NCI-H510A (cell line): ENCODE measurements around the gene TECR.
A peak's percentile ranks its signal among the peaks of the same experiment; 100 is the strongest.
"Not testable (repeated sequence)": the region's sequence is repeated elsewhere in the genome, so short reads cannot be mapped to it uniquely, and the experiment has no call there.

Source experiments
- DNase-seq: peaks from one replicate; lab custom pipeline; 2025; lab: John Stamatoyannopoulos, UW

Gene TECR

GRCh38 chr19:14561249-14561648, 31.9 kb downstream of the TECR start:
- DNase-seq: no peak

- no peak for DNase-seq
These were observed 32.5 kb downstream of the TECR start for GRCh38 chr19:14561847-14562351.

GRCh38 chr19:14562660-14563589, 33.5 kb downstream of the TECR start:
- no peak for DNase-seq

GRCh38 chr19:14563590-14563926, 34.2 kb downstream of the TECR start:
- no peak for DNase-seq

GRCh38 chr19:14563989-14564651, 34.7 kb downstream of the TECR start:
- DNase-seq: no peak

GRCh38 chr19:14564652-14565297, 35.4 kb downstream of the TECR start:
- DNase-seq: not testable (repeated sequence)

GRCh38 chr19:14565298-14565679, 35.9 kb downstream of the TECR start:
- DNase-seq: no peak

- no peak for DNase-seq
These were observed 36.6 kb downstream of the TECR start for GRCh38 chr19:14565765-14566711.

GRCh38 chr19:14566712-14567077, 37.3 kb downstream of the TECR start:
- DNase-seq: no peak

- no peak for DNase-seq
These were observed 37.7 kb downstream of the TECR start for GRCh38 chr19:14567079-14567478.

GRCh38 chr19:14570864-14571527, 41.6 kb downstream of the TECR start:
- DNase-seq: no peak

GRCh38 chr19:14571695-14572490, 42.5 kb downstream of the TECR start, which contains the start of gene NDUFB7:
Gene NDUFB7, minus strand, starts transcription at chr19:14572066. Its CDS starts 66 bp downstream, at chr19:14572000.
- peak; percentile 95 for DNase-seq

GRCh38 chr19:14575428-14575980, 46.1 kb downstream of the TECR start:
- no peak for DNase-seq

GRCh38 chr19:14576363-14576762, 47.0 kb downstream of the TECR start:
- no peak for DNase-seq

GRCh38 chr19:14577264-14577663, 47.9 kb downstream of the TECR start:
- DNase-seq: no peak

GRCh38 chr19:14577885-14578427, 48.6 kb downstream of the TECR start:
- DNase-seq: no peak

- DNase-seq: no peak
These were observed 51.3 kb downstream of the TECR start for GRCh38 chr19:14580623-14581237.

GRCh38 chr19:14582894-14583340, 53.5 kb downstream of the TECR start, which contains the start of gene CLEC17A:
Gene CLEC17A, plus strand, starts transcription at chr19:14583084. Its CDS starts 77 bp downstream, at chr19:14583161.
- no peak for DNase-seq

GRCh38 chr19:14584372-14584771, 55.0 kb downstream of the TECR start:
- not testable (repeated sequence) for DNase-seq
